ENCODE data around the gene PLPPR5.

DNA sequence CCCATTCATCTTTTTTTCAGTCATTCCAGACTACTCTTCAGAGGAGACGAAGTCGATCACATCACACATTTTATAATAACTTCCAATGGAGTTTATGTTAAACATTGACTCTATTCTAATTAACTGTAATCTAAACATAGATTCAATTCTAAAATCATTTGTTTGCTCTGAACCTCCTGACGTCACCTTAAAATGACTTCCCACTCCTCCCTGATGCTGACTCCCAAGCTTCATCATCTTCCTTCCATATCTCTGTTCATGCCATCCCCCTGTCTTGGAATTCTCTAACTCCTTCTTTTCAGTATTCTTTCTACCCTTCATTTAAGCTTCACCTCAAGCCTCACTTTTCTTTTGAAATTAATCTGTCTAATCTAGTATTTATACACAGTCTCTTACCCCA, 45.1 kb upstream of the PLPPR5 start:
- TF ChIP-seq, protein P1, sequence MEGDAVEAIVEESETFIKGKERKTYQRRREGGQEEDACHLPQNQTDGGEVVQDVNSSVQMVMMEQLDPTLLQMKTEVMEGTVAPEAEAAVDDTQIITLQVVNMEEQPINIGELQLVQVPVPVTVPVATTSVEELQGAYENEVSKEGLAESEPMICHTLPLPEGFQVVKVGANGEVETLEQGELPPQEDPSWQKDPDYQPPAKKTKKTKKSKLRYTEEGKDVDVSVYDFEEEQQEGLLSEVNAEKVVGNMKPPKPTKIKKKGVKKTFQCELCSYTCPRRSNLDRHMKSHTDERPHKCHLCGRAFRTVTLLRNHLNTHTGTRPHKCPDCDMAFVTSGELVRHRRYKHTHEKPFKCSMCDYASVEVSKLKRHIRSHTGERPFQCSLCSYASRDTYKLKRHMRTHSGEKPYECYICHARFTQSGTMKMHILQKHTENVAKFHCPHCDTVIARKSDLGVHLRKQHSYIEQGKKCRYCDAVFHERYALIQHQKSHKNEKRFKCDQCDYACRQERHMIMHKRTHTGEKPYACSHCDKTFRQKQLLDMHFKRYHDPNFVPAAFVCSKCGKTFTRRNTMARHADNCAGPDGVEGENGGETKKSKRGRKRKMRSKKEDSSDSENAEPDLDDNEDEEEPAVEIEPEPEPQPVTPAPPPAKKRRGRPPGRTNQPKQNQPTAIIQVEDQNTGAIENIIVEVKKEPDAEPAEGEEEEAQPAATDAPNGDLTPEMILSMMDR (conservative IDR thresholded peaks at IDR 0.05) = no peak
- TF ChIP-seq EZH2 (IDR thresholded peaks at IDR 0.05; ENCODE audit: low read depth) = no peak
